ENCODE results near the gene DSP.
A peak's percentile ranks its signal among the peaks of the same experiment; 100 is the strongest.

DSP gene

GRCh38 chr6:7538484-7538883, 3.0 kb upstream of the DSP start:
- Histone ChIP-seq H3K27ac (ENCODE audit: low read length) (no peak overlapping the region), H3K4me1 (ENCODE audit: control insufficient read depth in 1 of 2, insufficient read depth in 2 of 2, low read length in 2 of 2) (peaks cover 3 to 23% of the 10 kb centered on the region in 2 donors), H3K9me3 (ENCODE audit: control insufficient read depth in 1 of 2, low read length in 2 of 2) (no peaks in the 10 kb centered on the region), H3K27me3 (ENCODE audit: low read depth, low read length) (peaks cover 24% of the 10 kb centered on the region), H3K36me3 (ENCODE audit: control insufficient read depth in 1 of 2, insufficient read depth in 2 of 2, low read length in 2 of 2) (peaks cover 0 to 6% of the 10 kb centered on the region in 2 donors), H3K4me3 (ENCODE audit: low read depth in 1 of 2, low read length in 2 of 2) (no peak overlapping the region)

DNA sequence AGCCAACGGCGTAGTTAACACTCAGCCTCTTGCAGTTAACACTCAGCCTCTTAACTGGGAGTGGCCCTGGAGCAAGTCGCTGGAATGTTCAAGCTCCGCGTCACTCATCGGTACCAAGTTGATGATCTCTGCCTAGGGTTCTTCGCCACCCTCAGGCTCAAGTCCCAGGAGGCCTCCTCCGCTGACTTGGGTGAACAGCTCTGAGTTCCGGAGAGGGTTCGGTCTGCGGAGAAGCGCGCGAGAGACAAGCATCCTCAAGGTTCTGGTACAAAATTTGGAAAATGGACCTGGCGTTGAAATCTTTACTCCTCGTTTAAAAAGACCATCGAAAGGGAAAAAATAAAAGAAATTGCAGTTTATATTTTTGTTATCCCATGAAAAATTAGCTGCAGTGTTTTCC, 876 bp upstream of the DSP start:
- no peaks in the 10 kb centered on the region for H3K9me3 ChIP-seq (ENCODE audit: control insufficient read depth in 1 of 2, low read length in 2 of 2)
- peaks cover 28% of the 10 kb centered on the region for H3K27me3 ChIP-seq (ENCODE audit: low read depth, low read length)
- H3K36me3 ChIP-seq (ENCODE audit: control insufficient read depth in 1 of 2, insufficient read depth in 2 of 2, low read length in 2 of 2): peaks cover 0 to 6% of the 10 kb centered on the region in 2 donors
- peaks cover 3 to 23% of the 10 kb centered on the region in 2 donors for H3K4me1 ChIP-seq (ENCODE audit: control insufficient read depth in 1 of 2, insufficient read depth in 2 of 2, low read length in 2 of 2)
- peak overlapping the region; percentile 53 to 76 for H3K4me3 ChIP-seq (ENCODE audit: low read depth in 1 of 2, low read length in 2 of 2)
- H3K27ac ChIP-seq (ENCODE audit: low read length): no peak overlapping the region

DNA sequence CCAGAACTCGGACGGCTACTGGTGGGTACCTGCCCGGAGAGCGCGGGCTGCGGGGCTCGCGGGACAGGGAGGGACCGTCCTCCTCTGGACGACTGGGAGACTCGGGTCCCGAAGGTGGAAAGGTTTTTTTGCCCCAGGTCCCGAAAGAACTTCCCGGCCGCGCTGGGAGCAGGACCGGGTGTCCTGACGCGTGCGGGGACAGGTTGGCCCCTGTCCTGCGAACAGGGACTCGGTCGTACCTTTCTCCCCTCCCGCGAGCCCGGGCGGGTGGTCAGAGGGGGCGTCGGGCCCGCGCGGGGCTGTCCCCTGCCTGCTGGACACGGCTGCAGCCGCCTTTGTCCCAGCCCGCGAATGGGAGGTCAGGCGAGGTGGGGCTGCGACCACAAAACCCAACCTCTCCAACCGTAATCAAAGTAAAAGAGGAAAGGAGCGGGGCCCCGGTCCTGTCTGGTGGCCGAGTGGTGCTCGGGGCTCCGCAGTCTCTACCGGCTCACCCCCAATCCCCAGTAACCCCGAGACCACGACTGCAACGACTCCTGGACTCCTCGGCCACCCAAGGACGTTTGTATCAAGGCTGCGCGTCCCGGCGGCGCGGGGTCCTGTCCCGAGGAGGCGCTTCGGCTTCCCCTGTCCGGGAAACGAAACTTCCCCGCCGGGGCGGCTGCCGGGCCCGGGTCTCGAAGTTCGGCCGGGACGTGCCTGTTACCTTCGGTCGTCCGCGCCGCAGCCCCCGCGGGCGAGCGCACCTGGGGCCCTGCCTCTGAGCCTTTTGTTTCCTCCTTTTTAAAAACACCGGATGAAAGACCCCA, 798 bp downstream of the DSP start:
- peaks cover 0 to 6% of the 10 kb centered on the region in 2 donors for H3K36me3 ChIP-seq (ENCODE audit: control insufficient read depth in 1 of 2, insufficient read depth in 2 of 2, low read length in 2 of 2)
- peak overlapping the region; percentile 56 to 76 for H3K4me3 ChIP-seq (ENCODE audit: low read depth in 1 of 2, low read length in 2 of 2)
- peaks cover 6 to 23% of the 10 kb centered on the region in 2 donors for H3K4me1 ChIP-seq (ENCODE audit: control insufficient read depth in 1 of 2, insufficient read depth in 2 of 2, low read length in 2 of 2)
- no peaks in the 10 kb centered on the region for H3K9me3 ChIP-seq (ENCODE audit: control insufficient read depth in 1 of 2, low read length in 2 of 2)
- peaks cover 28% of the 10 kb centered on the region for H3K27me3 ChIP-seq (ENCODE audit: low read depth, low read length)
- H3K27ac ChIP-seq (ENCODE audit: low read length): peak overlapping the region; percentile 63

DNA sequence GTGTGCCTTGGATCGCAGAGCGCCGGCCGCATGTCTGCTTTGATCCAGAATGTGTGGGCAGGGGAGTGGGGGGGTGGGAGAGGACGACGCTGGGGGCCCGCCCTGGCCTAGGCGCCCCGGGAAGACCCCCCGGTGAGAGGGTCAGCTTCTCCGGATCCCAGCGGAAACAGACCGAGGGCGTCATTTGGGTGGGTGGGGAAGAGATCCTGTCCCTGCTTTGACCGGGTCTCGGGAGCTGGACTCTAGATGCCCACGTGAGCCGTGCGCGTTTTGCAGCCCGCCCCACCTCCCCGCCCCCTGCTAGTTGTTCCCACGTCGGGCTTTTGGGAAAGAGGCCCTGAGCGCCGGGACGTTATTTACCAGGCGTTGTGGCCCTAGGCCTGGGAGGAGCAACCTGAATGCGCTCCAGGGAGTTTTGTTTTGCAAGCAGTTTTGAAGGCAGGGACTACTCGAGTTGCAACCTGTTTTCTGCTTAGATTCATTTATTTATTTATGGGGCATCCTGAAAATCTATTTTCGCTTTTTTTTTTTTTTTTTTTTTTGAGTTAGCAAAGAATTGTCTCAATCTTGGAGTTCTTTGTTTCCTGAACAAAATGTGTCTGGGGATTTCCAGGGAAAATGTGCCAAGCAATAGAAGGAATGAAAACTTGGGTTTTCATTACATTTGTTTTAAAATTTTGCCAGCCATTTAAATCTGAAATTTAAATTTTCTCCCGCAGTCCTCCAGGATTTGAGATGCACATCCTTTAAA, 1.6 kb downstream of the DSP start:
- peaks cover 6 to 23% of the 10 kb centered on the region in 2 donors for H3K4me1 ChIP-seq (ENCODE audit: control insufficient read depth in 1 of 2, insufficient read depth in 2 of 2, low read length in 2 of 2)
- peak overlapping the region; percentile 74 for H3K27ac ChIP-seq (ENCODE audit: low read length)
- peak overlapping the region; percentile 56 to 76 for H3K4me3 ChIP-seq (ENCODE audit: low read depth in 1 of 2, low read length in 2 of 2)
- peaks cover 0 to 6% of the 10 kb centered on the region in 2 donors for H3K36me3 ChIP-seq (ENCODE audit: control insufficient read depth in 1 of 2, insufficient read depth in 2 of 2, low read length in 2 of 2)
- H3K27me3 ChIP-seq (ENCODE audit: low read depth, low read length): peaks cover 28% of the 10 kb centered on the region
- no peaks in the 10 kb centered on the region for H3K9me3 ChIP-seq (ENCODE audit: control insufficient read depth in 1 of 2, low read length in 2 of 2)

- peak overlapping the region in 1 of 2 donors; percentile 53 for H3K4me3 ChIP-seq (ENCODE audit: low read depth in 1 of 2, low read length in 2 of 2)
Observed at GRCh38 chr6:7543789-7544424, 2.4 kb downstream of the DSP start.

DNA sequence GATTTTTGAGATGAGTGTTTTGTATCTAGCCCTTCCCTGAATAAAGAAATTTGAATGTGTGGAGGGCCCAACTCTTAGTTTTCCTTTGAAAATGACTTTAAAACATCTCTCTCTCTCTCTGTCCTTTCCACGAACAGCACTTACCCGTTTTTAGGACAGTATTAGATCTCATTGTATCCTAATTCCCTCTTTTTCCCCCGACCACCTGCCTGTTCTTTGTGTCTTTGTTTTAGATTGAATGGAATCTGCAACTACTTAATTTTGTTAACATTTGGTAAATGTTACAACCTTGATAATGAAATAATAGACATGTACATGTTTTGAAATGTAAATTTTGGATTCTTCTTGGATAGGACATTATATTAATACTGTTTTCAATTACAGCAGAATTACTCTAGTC, 3.1 kb downstream of the DSP start:
- Histone ChIP-seq H3K9me3 (ENCODE audit: control insufficient read depth in 1 of 2, low read length in 2 of 2) (no peaks in the 10 kb centered on the region), H3K36me3 (ENCODE audit: control insufficient read depth in 1 of 2, insufficient read depth in 2 of 2, low read length in 2 of 2) (peaks cover 0 to 6% of the 10 kb centered on the region in 2 donors), H3K4me1 (ENCODE audit: control insufficient read depth in 1 of 2, insufficient read depth in 2 of 2, low read length in 2 of 2) (peaks cover 6 to 23% of the 10 kb centered on the region in 2 donors), H3K27ac (ENCODE audit: low read length) (peak overlapping the region; percentile 74), H3K4me3 (ENCODE audit: low read depth in 1 of 2, low read length in 2 of 2) (peak overlapping the region in 1 of 2 donors; percentile 53), H3K27me3 (ENCODE audit: low read depth, low read length) (peaks cover 28% of the 10 kb centered on the region)

More at GRCh38 chr6:7543789-7544424, 2.4 kb downstream of the DSP start:
- H3K36me3 ChIP-seq (ENCODE audit: control insufficient read depth in 1 of 2, insufficient read depth in 2 of 2, low read length in 2 of 2): peaks cover 0 to 6% of the 10 kb centered on the region in 2 donors
- peaks cover 28% of the 10 kb centered on the region for H3K27me3 ChIP-seq (ENCODE audit: low read depth, low read length)
- no peaks in the 10 kb centered on the region for H3K9me3 ChIP-seq (ENCODE audit: control insufficient read depth in 1 of 2, low read length in 2 of 2)
- peaks cover 6 to 23% of the 10 kb centered on the region in 2 donors for H3K4me1 ChIP-seq (ENCODE audit: control insufficient read depth in 1 of 2, insufficient read depth in 2 of 2, low read length in 2 of 2)
- H3K27ac ChIP-seq (ENCODE audit: low read length): peak overlapping the region; percentile 74

DNA sequence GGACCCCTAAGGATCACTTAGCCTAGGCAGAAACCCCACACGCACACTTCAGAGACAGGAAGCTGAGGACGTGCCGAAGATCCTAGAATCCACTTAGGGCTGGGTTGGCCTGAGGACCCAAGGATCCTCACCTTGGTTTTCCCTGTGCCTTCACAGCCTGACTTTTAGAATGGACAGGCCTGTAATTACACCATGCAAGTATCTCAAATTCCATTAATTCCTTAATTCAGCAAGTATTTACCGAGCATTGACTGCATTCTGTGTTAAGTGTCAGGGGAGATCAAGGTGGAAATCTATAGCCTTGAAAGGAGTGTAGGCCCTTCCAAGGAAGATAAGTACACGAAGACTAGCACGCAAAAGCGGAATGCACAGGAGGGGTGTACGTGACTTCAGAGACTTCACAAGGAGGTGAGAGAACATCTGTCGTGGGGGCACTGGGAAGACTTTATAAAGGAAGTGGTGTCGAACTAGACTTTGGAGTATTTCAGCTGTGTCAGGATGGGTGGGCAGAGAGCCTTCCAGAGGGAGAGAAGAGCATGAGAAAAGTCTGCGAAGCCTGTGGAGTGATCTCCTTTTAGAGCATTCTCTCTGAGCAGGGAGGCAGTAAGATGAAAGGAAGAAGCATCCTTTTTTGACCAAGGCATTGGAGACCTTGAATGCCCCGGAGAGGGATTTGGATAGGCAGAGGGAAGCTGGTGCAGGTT, 4.0 kb downstream of the DSP start:
- H3K4me3 ChIP-seq (ENCODE audit: low read depth in 1 of 2, low read length in 2 of 2): peak overlapping the region in 1 of 2 donors; percentile 24
- H3K27ac ChIP-seq (ENCODE audit: low read length): peak overlapping the region; percentile 74
- peaks cover 6 to 23% of the 10 kb centered on the region in 2 donors for H3K4me1 ChIP-seq (ENCODE audit: control insufficient read depth in 1 of 2, insufficient read depth in 2 of 2, low read length in 2 of 2)
- peaks cover 23% of the 10 kb centered on the region for H3K27me3 ChIP-seq (ENCODE audit: low read depth, low read length)
- H3K36me3 ChIP-seq (ENCODE audit: control insufficient read depth in 1 of 2, insufficient read depth in 2 of 2, low read length in 2 of 2): peaks cover 0 to 6% of the 10 kb centered on the region in 2 donors
- no peaks in the 10 kb centered on the region for H3K9me3 ChIP-seq (ENCODE audit: control insufficient read depth in 1 of 2, low read length in 2 of 2)

DNA sequence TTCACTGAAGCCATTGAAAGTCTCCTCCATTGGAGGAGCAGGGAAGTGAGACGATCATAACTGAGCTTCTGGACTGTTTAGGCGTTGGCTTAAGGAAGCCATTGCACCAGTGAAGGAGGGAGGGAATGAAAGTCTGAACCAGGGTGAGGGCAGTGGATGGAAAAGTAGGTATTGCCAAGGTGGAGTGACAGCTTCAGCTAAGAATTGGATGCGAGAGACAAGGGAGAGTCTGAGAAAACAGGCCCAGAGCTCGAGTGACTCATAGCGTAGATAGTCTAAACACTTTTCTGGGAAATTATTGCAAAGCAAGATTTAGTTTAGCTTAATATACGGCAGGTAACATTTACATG, 4.5 kb downstream of the DSP start:
- Histone ChIP-seq H3K27ac (ENCODE audit: low read length) (peak overlapping the region; percentile 74), H3K27me3 (ENCODE audit: low read depth, low read length) (peaks cover 18% of the 10 kb centered on the region), H3K36me3 (ENCODE audit: control insufficient read depth in 1 of 2, insufficient read depth in 2 of 2, low read length in 2 of 2) (peaks cover 0 to 6% of the 10 kb centered on the region in 2 donors), H3K4me3 (ENCODE audit: low read depth in 1 of 2, low read length in 2 of 2) (peak overlapping the region in 1 of 2 donors; percentile 24), H3K4me1 (ENCODE audit: control insufficient read depth in 1 of 2, insufficient read depth in 2 of 2, low read length in 2 of 2) (peaks cover 4 to 21% of the 10 kb centered on the region in 2 donors), H3K9me3 (ENCODE audit: control insufficient read depth in 1 of 2, low read length in 2 of 2) (no peaks in the 10 kb centered on the region)

- Histone ChIP-seq H3K27ac (ENCODE audit: low read length) (peak overlapping the region; percentile 43), H3K4me1 (ENCODE audit: control insufficient read depth in 1 of 2, insufficient read depth in 2 of 2, low read length in 2 of 2) (peaks cover 3 to 17% of the 10 kb centered on the region in 2 donors), H3K4me3 (ENCODE audit: low read depth in 1 of 2, low read length in 2 of 2) (no peak overlapping the region), H3K27me3 (ENCODE audit: low read depth, low read length) (peaks cover 14% of the 10 kb centered on the region), H3K36me3 (ENCODE audit: control insufficient read depth in 1 of 2, insufficient read depth in 2 of 2, low read length in 2 of 2) (peaks cover 0 to 6% of the 10 kb centered on the region in 2 donors), H3K9me3 (ENCODE audit: control insufficient read depth in 1 of 2, low read length in 2 of 2) (no peaks in the 10 kb centered on the region)
Observed at GRCh38 chr6:7546383-7546782, 4.9 kb downstream of the DSP start.

GRCh38 chr6:7546896-7547295, 5.4 kb downstream of the DSP start:
- Histone ChIP-seq H3K27ac (ENCODE audit: low read length) (peak overlapping the region; percentile 43), H3K27me3 (ENCODE audit: low read depth, low read length) (peaks cover 9% of the 10 kb centered on the region), H3K9me3 (ENCODE audit: control insufficient read depth in 1 of 2, low read length in 2 of 2) (no peaks in the 10 kb centered on the region), H3K4me3 (ENCODE audit: low read depth in 1 of 2, low read length in 2 of 2) (peak overlapping the region in 1 of 2 donors; percentile 26), H3K36me3 (ENCODE audit: control insufficient read depth in 1 of 2, insufficient read depth in 2 of 2, low read length in 2 of 2) (peaks cover 0 to 6% of the 10 kb centered on the region in 2 donors), H3K4me1 (ENCODE audit: control insufficient read depth in 1 of 2, insufficient read depth in 2 of 2, low read length in 2 of 2) (peaks cover 3 to 12% of the 10 kb centered on the region in 2 donors)

Measured in muscle layer of duodenum (tissue), 2 donors.